ENCODE results near the gene CES1.

GRCh38 chr16:55778757-55779156 is 54.1 kb downstream of the CES1 start:
- TF ChIP-seq EZH2 (optimal IDR thresholded peaks at IDR 0.05; ENCODE audit: low read depth, low read length) (no peak), CTCF (IDR thresholded peaks at IDR 0.05; ENCODE audit: low read length) (no peak), EZH2phosphoT487 (IDR thresholded peaks at IDR 0.05; ENCODE audit: low read length) (no peak)

Data from MM.1S (cell line).